NK-92 (cell line): ENCODE measurements around the gene GATD1.

ENCODE experiments used
- DNase-seq: peaks from one replicate; lab custom pipeline; 2025; ENCODE audit not compliant: unreplicated experiment; lab: John Stamatoyannopoulos, UW

The GATD1 gene, protein sequence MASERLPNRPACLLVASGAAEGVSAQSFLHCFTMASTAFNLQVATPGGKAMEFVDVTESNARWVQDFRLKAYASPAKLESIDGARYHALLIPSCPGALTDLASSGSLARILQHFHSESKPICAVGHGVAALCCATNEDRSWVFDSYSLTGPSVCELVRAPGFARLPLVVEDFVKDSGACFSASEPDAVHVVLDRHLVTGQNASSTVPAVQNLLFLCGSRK

DNA sequence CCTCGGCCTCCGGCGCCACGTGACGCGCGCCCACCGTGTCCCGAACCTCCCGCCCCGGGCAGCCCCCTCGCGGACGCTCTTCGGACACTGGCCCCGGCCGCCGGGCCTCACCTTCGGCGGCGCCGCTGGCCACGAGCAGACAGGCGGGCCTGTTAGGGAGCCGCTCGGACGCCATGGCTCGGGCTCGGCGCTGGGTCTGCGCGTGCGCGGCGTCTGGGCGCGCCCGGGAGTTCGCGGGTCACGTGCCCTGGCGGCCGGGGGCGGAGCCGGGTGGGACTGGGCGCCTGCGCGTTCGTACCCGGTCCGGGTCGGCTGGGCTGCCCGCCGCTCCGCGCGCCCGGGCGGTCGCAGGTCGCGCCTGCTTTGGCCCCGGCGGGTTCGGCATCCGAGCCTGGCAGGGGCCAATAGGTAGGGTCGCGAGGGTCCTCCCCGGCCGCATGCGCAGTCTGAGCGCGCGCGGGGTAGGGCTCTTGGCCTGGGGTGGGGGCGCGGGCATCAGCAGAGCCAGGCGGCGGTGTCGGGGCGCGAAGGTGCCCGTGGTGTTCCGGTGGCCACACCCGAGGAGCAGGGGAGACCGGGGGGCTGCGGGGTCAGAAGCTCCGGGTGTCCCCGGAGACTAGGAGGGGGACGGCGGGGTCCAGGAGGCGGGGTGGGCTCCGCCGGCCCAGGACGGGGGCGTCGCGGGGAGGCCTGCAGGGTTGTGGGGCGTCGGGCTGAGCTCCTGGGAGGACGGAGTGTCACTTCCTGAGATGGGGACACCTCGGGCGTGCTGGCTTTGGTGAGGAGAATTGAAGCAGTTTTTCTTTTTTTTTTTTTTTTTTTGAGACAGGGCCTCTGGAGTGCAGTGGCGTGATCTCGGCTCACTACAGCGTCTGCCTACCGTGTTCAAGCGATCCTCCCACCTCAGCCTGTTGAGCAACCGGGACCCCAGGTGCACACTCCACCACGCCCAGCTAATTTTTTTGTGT is at the start of gene GATD1:
GATD1 (minus strand) TSS at position 200 of the 968 bp plus-strand sequence; CDS start at position 175, 25 bp downstream.
- DNase-seq = peak; percentile 58

DNA sequence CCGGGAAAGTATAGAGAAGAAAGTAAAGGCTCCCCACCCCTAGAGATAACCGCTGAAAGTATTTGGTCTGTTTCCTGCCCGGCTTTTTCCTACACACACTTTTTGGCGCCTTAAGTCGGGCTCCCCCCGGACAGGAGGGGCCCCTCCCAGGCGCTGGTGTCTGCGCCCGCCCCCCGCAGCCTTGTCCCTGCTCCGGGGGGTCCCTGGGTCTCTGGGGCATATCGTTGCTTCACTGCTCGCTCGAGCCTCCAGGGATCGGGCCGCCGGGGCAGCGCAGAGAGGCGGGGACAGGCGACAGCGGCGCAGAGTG is 49.5 kb upstream of the GATD1 start:
- no peak for DNase-seq

DNA sequence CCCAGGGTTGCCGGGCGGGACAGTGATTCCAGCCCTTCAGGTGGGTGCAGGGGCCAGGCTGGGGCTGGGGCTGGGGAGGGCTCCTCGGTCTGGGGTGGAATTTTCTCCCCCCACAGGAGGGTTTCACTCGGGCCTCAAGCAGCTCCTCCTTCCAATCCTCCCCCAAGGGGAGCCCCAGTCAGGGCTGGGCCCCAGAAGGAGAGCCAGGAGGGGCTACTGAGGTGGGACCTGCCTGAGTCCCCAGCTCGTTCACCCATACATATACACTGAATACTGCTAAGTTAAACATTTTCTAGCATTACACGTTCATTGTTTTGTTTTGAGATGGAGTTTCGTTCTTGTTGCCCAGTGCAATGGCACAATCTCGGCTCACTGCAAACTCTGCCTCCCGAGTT is 48.9 kb upstream of the GATD1 start:
- no peak for DNase-seq

DNA sequence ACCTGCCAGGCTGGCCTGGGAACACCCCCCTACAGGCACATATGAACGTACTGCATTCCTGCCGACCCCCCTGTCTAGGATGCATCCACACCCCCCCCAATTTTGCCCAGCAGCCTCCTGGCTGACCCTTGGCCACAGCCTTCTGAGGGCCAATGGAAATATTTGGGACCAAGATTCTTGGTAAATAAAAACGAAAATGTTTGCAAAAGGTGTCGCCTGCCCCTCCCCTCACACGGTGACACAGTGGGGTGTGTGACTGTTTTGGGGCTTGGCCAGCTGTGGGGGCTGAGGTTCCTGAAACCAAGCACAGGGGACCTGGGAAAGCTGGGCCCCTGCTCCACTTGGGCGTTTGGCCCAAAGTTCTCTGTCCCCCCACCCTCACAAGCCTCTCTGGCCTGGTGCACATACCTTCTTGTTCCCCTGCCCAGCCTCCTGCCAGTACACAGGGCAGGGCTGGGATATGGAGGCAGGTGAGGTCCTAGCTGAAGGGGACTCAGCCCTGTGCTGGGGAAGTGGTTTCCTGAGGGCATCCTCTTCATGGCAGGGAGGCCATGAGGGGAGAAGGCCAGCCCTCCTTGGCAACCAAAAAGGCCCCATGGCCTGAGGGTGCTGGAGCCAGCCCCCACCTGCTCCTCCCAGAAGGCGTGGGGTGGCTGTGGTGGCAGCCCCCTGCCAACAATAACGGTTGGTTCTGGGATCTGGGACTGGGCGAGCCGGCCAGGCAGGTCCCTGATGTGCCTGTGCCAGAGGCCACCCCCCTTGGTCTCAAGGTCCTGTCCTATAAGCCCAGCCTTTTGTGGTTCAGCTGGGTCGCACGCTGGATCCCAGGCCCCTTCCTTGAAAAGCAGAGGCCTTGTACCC is 48.3 kb upstream of the GATD1 start:
- no peak for DNase-seq

DNA sequence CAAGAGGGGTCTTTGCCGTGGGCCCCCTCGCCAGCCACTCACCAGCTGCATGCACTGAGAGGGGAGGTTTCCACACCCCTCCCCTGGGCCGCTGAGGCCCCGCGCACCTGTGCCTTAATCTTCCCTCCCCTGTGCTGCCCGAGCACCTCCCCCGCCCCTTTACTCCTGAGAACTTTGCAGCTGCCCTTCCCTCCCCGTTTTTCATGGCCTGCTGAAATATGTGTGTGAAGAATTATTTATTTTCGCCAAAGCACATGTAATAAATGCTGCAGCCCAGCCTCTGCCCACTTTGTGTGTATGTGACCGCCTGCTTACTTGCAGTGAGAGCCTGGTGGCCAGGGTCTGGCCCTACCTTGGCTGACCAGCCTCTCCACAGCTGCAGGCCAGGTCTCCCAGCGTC is 47.7 kb upstream of the GATD1 start:
- no peak for DNase-seq

DNA sequence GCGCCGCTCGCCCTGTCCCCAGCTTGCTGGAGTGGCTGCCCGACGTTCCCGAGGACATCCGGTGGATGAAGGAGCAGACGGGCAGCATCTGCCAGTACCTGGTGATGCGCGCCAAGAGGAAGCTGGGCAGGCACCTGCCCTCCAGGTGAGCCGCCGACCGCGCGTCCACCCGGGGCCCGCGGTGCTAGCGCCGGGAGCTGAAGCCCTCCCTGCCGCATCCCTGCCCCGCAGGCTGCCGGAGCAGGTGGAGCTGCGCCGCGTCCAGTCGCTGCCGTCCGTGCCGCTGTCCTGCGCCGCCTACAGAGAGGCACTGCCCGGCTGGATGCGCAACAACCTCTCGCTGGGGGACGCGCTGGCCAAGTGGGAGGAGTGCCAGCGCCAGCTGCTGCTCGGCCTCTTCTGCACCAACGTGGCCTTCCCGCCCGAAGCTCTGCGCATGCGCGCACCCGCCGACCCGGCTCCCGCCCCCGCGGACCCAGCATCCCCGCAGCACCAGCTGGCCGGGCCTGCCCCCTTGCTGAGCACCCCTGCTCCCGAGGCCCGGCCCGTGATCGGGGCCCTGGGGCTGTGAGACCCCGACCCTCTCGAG is 47.1 kb upstream of the GATD1 start:
- DNase-seq = no peak

DNA sequence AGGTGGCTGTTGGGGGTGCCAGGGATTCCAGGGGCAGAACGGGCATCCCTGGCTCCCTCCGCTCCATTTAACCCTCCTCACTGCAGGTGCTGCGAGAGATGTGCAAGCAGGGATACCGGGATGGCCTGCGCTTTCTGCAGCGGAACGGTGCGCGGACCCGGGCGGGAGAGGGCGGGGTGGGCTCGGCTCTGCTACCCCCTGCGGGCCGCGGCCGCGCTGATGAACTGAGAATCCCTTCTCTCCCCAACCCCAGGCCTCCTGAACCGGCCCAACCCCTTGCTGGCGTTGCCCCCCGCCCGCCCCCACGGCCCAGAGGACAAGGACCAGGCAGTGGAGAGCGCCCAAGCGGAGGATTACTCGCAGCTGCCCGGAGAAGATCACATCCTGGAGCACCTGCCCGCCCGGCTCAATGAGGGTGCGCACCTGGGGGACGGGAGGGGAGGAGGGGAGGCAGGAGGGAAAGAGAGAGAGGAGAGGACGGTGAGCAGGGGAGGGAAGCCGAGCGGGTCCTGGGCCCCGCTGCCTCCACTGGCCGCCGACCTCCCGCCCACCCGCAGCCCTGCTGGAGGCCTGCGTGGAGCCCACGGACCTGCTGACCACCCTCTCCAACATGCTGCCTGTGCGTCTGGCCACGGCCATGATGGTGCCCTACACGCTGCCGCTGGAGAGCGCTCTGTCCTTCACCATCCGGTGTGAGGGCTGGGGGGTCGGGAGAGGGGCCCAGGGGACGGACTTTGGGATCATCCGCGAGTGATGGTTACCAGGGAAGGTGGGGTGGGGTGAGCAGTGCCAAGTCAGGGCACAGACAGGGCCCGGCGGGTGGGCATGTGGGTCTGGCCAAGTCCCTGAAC is 46.4 kb upstream of the GATD1 start:
- DNase-seq = no peak

DNA sequence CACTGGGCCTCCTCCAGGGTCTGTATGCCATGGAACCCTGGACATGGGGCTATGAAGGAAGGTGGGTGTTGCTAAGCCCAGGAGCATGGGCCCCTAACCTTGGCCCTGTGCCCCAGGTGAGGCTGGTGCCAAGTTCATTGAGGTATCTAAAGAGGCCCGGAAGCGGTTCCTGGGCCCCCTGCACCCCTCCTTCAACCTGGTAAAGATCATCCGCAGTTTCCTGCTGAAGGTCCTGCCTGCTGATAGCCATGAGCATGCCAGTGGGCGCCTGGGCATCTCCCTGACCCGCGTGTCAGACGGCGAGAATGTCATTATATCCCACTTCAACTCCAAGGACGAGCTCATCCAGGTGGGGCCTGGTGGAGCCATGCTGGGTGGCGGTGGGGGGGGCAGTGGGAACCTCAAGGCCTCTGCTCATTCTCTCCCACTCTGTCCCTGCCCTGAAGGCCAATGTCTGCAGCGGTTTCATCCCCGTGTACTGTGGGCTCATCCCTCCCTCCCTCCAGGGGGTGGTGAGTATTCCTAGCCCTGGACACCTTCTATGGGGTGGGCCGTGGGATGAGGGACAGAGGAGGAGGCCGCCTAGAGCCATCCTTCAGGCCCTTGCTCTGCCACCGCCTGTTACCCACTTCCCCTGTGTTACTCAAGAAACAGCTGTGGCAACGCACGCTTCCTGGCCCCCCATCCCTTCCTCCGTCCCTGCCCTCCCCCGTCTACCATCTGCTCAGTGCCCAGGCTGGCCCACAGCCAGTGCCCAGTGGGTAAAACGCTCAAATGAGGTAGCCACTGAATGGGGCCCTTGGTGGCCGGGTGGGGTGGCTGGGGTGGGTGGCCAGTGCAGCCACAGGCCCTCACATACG is 44.5 kb upstream of the GATD1 start:
- no peak for DNase-seq

DNA sequence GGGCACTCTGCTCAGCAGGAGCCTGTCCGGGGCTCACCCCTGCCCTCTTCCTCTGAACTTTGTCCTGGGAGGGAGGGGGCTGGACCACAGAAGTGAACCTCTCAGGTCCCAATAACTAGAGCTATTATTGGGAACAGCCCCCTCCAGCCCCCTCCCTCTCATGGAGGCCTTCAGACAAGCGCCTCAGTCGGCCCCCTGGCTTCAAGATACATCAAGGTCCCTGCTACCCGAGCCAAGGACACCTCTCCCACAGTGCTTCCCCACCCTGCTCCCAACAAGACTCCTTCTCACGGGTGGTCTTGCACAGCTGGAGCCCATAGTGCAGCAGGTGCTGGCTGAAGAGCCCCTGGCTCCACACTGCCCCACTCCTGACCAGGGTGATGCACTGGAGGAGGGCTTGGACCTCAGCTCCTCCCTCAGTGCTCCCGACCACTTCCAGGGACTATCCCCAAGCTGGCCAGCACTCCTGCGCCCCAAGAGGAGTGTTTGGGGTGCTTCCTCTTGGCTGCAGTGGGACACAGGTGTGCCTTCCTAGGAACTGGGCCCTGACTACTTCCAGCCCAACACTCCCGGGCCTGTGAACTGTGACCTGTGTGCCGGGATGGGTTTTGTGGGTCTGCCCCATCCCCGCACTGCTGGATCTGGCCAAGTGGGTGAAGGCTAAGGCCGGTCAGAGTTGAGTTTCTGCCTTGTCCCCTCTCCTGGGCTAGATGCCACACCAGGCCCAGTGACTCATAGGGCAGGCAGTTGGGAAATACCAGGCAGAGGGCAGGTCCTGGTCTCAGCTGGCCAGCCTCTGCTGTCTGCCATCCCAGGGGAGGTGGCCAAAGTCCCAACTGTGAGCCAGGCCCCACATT is 43.6 kb upstream of the GATD1 start:
- no peak for DNase-seq

DNA sequence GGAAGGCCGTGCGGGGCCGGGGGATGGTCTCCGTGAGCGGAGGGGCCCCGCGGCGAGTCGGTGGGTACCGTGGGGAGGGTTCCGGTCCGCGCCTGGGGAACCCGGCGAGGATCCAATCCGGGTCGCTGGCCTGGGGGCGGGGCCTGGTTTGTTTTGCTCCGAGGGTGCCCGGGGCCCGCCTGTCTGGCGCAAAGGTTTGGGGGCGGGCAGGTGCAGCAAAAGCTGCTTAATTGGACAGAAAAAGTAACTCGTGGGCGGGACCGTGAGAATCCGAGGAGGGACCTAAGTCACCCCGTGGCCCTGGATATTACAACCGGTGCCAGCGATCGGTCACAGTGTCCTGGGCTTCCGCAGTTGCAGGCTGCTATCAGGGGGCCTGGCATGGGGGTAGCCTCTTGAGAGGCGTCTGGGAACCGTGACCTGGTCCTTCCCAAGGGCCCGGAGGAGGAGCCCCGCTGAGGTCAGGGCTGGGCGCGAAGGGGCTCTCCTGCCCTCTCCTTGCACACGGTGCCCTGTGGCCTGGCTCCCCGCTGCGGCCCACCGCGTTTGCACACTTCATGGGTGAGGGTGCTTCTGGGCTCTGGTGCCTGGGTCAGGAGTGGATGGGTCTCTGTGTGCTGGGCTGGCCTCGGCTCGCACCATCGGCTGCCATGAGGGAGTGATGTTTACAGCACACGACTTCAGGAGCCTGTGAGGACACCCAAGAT is 42.8 kb upstream of the GATD1 start:
- peak; percentile 72 for DNase-seq

DNA sequence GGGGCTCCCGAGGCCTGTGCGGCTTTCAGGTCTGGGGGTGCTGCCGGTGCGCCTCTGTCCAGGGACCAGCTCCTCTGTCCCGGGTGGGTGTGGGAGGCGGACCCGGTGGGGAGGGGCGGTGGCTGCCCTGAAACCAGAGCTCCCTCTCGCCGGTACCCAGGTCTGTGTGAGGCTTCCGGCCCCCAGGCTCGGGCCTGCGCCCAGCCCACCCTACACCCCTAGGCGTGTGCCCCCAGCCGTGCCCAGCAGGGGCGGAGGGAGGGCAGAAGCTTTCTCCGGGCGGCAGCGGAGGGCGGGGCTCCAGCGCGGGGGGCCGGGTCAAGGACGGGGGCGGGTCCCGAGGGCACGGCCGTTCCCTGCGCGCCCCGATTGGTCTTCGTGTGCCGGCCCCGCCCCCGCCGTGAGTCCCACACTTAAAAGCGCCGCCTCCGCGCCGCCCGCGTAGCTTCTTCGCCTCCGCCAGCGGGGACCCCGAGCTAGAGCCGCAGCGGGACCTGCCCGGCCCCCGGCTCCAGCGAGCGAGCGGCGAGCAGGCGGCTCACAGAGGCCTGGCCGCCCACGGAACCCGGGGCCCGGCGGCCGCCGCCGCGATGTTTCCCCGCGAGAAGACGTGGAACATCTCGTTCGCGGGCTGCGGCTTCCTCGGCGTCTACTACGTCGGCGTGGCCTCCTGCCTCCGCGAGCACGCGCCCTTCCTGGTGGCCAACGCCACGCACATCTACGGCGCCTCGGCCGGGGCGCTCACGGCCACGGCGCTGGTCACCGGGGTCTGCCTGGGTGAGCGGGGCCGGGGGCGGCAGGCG is 42.0 kb upstream of the GATD1 start:
- peak; percentile 45 for DNase-seq

DNA sequence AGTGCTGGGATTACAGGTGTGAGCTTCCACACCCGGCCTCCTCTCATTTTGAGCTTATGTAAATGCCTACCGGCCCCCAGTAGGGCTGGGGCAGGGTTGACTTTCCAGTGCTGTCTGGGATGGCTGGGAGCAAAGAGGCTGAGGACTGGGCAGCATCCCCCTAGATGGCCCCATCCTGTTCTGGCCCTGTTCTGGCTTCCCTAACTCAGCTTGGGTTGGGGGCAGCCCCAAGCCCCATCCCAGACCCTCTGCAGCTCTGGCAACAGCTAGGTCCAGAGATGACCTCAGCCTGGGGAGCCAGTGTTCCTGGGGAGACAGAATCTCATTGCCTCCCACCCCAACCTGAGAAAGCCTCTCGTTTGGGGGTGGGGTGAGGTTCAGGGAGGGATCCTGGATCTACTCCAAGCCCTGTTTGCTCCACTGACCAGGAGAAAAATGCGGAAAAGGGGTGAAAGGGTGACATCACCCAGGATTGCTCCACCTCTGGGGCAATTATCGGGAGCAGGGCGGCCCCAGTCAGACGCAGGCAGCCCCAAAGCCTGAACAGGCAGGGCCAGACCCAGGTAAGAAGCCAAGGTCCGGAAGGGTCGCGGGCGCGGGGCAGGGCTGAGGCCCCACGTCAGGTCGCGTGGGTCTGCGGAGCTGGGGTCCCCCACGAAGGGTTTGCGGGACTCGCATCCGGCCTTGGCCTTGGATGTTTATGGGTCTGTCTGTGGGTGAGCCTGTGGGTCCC is 41.3 kb upstream of the GATD1 start, which contains the start of gene PNPLA2:
PNPLA2 (plus strand) TSS at position 519 of the 733 bp plus-strand sequence. CDS start 805 bp downstream, outside the sequence.
- DNase-seq = no peak

DNA sequence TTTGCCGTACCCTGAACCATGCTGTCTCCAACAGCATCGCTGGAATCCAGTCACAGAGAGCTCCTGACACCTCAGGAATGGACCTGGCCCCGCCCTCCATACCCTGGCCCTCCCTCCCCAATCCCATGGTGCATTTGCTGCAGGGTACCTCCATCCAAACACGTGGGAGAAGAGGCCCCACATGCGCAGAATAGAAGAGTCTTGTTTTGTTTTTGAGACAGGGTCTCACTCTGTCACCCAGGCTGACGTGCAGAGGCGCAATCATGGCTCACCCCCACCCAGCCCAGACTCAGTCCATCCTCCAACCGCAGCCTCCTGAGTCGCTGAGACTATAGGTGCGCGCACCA is 39.1 kb upstream of the GATD1 start:
- DNase-seq = no peak

DNA sequence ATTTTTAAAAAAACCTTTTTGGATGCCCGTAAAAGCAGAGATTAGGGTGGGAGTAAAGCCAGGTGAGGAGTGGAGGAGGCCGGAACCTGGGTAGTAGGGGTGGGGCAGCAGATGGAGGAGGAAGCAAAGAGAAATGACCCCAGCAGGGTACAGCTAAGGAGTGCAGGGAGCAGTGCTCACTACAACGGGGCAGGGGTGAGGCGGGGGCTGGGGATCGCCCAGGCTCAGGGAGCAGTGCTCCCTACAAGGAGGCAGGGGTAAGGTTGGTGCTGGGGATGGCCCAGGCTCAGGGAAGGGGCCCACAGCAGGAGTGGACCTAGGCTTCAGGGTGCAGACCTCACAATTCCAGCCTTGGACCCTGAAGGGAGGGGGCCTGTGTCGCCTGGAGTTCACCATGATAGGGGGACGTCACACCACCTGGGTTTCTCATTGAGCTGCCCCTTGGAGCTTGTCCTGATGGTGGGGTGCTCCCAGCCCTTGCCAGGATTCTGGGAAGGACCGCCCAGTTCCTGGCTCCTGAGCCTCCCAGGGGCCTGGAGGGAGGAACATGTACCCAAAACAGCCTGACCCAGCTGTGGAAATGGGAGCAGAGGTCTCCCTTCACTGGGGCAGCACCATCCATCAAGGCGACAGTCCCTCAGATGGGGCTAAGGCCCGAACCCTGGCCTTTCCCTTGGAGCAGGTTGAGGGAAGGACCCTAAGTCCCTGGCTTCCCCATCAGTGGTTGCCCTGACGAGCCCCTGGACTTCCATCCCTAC is 38.6 kb upstream of the GATD1 start:
- DNase-seq = no peak

DNA sequence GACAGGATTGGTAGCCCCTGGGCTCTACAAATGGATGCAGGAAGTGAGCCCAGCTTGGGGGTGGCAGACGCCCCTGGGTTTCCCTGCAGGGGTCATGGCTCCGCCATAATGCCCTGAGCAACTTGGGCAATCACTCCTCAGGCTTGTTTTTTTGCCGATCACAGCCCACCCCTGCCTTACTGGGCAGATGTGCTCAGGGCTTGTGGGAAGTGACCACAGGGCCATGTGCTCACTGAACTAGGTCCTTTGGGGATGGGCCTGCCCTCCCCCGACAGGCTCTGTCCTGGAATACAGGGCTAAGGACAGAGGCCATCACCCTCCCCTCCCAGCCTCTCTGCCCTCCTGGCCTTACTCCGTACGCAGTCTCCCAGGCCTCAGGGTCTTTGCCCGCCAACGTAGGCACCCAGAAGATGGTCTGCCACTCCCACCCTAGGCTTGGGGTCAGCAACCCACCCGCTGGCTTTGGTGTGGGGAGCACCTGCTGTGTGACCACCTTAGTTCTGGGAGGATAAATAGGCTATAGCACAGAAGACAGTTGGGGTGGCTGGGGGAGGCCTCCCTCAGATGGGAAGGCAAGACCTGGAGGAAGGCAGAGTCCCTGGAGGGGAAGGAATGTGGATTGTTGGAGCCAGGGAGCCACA is 36.3 kb upstream of the GATD1 start:
- DNase-seq = no peak
